Keratinocyte (primary cell): Measurements from ENCODE around the gene PPP2R5C. TPM values are rescaled to one million over a fixed set of nuclear protein-coding genes. Genes with fewer than 3 reads are reported as not detected.

Source experiments
- DNase-seq: peaks from one replicate; pipeline ENCODE4 v3.0.0-alpha.2; 2011; ENCODE audit warnings: low read depth, missing footprints, low spot score
- FAIRE-seq: peaks from 2 replicates; lab custom pipeline; 2011; peaks lifted over from hg19 to GRCh38; lab: Jason Lieb, UNC
- H2AFZ ChIP-seq: 2 replicates; pipeline ENCODE4 v1.6.0; 2012; ENCODE audit warnings: low read length, control low read depth, inconsistent platforms; ENCODE audit not compliant: control insufficient read depth
- H3K27ac ChIP-seq: 2 replicates; pipeline ENCODE4 v1.5.1; 2011; ENCODE audit warnings: low read length; ENCODE audit not compliant: control insufficient read depth, insufficient read depth
- H3K27me3 ChIP-seq: 3 replicates; pipeline ENCODE4 v1.6.0; 2011; ENCODE audit warnings: low read length; ENCODE audit not compliant: control insufficient read depth, insufficient read depth; ENCODE audit errors: extremely low read depth
- H3K36me3 ChIP-seq, 2 experiments: 2 replicates in 1 of 2; 3 replicates in 1 of 2; pipeline ENCODE4 v1.5.1; 2011; ENCODE audit warnings: low read length in 2 of 2, mild to moderate bottlenecking in 1 of 2; ENCODE audit not compliant: control insufficient read depth in 2 of 2, insufficient read depth in 2 of 2; ENCODE audit errors: extremely low read depth in 1 of 2
- H3K4me1 ChIP-seq: 3 replicates; pipeline ENCODE4 v1.5.1; 2011; ENCODE audit warnings: low read length; ENCODE audit not compliant: control insufficient read depth, insufficient read depth; ENCODE audit errors: extremely low read depth
- H3K4me2 ChIP-seq: 3 replicates; pipeline ENCODE4 v1.6.0; 2011; ENCODE audit warnings: low read depth, low read length; ENCODE audit not compliant: control insufficient read depth, insufficient read depth; ENCODE audit errors: extremely low read depth
- H3K4me3 ChIP-seq, 3 experiments: fragments of 200-600 bp in 1 of 3; sonication (generic) in 1 of 3; 2 replicates in 2 of 3; 3 replicates in 1 of 3; pipeline ENCODE4 v1.5.1; 2011 to 2016; ENCODE audit warnings: low read length in 3 of 3, mild to moderate bottlenecking in 3 of 3, control low read depth in 2 of 3, inconsistent platforms in 1 of 3, low read depth in 1 of 3, mixed read lengths in 1 of 3, mixed run types in 1 of 3, moderate library complexity in 1 of 3; ENCODE audit not compliant: control insufficient read depth in 2 of 3, insufficient read depth in 2 of 3; ENCODE audit errors: extremely low read depth in 1 of 3
- H3K79me2 ChIP-seq: 2 replicates; pipeline ENCODE4 v1.6.0; 2012; ENCODE audit warnings: low read length; ENCODE audit not compliant: control insufficient read depth, insufficient read depth
- H3K9ac ChIP-seq: 3 replicates; pipeline ENCODE4 v1.6.0; 2011; ENCODE audit warnings: low read length; ENCODE audit not compliant: control insufficient read depth, insufficient read depth; ENCODE audit errors: extremely low read depth
- H3K9me1 ChIP-seq: 3 replicates; pipeline ENCODE4 v1.6.0; 2011; ENCODE audit warnings: low read length; ENCODE audit not compliant: control insufficient read depth, insufficient read depth; ENCODE audit errors: extremely low read depth
- H3K9me3 ChIP-seq: 2 replicates; pipeline ENCODE4 v1.5.1; 2012; ENCODE audit warnings: low read depth, low read length; ENCODE audit not compliant: control insufficient read depth
- H4K20me1 ChIP-seq: 3 replicates; pipeline ENCODE4 v1.6.0; 2011; ENCODE audit warnings: low read length; ENCODE audit not compliant: control insufficient read depth, insufficient read depth; ENCODE audit errors: extremely low read depth
- CTCF ChIP-seq, 3 experiments: IDR thresholded peaks in 1 of 3; conservative IDR thresholded peaks in 1 of 3; optimal IDR thresholded peaks in 1 of 3; 2 replicates in 2 of 3; 3 replicates in 1 of 3; pipeline versions ENCODE3 to v1.5.1; 2011; ENCODE audit warnings: low read length in 3 of 3, mild to moderate bottlenecking in 3 of 3, moderate library complexity in 2 of 3, control low read depth in 1 of 3, inconsistent platforms in 1 of 3; ENCODE audit not compliant: insufficient read depth in 2 of 3; ENCODE audit errors: extremely low read depth in 1 of 3
- EZH2 ChIP-seq: IDR thresholded peaks from one replicate; pipeline ENCODE4 v1.6.1; 2012; ENCODE audit warnings: inconsistent platforms, mild to moderate bottlenecking, low read length, moderate library complexity
- dilution Hi-C: fragments of 300-500 bp; cut with MboI; formaldehyde crosslinking; loops from one replicate; pipeline ENCODE4 v1.7.0; 2020; ENCODE audit warnings: low sequenced_read_pairs; ENCODE audit not compliant: extremely low pct_ligation_motif_present
- polyA plus RNA-seq, 5 experiments: library from polyadenylated mRNA; depleted of rRNA in 3 of 5; stranded (reverse) in 3 of 5; stranded (forward) in 1 of 5; unstranded in 1 of 5; fragments of >200 nt; gene quantifications; 1 replicate in 1 of 5; 2 replicates in 3 of 5; 3 replicates in 1 of 5; pipeline versions ENCODE4 v1.2.1 to v1.2.3, GENCODE V29; 2011 to 2012; ENCODE audit warnings: missing spikeins in 2 of 5, low read depth in 1 of 5, low replicate concordance in 1 of 5

The PPP2R5C gene
- polyA plus RNA-seq, 1 donor (not counting 4 experiments of a cell fraction or from before 2014, with no cell fraction given), result 105 TPM

DNA sequence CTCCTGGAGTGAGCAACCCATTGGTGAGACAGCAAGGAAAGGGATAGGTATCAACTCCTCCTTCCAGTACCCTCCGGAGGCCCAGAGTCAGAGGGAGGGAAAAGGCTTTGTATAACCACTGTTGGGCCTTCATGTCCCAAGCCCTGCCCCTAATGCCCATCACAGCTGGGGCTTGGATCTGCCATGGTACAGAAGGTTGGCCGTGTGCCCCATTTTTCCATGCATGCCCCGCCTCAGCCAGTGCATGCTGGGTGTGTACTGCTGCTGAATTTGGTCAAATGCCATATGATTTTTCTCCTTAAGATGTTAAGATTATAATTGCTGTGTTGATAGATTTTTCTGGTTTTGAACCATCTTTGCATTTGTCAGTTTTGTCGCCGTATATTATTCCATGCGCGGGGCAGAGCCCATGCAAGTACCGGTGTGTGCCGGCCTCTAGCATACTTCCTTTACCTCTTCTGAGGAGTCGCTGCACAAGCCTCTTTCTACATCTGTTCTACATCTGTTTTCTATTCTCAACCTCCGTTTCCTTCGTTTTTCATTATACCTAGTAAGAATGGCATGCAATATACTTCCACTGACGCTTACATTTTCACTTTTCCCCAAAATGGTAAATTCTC is 26.6 kb downstream of the PPP2R5C start:
- FAIRE-seq (no peak), DNase-seq (no peak)
- TF ChIP-seq CTCF (optimal IDR thresholded peaks at IDR 0.05 in 1 of 3, IDR thresholded peaks at IDR 0.05 in 1 of 3, conservative IDR thresholded peaks at IDR 0.05 in 1 of 3; ENCODE audit: extremely low read depth in 1 of 3, insufficient read depth in 2 of 3, low read length in 3 of 3), result no peak
- peaks cover 6% of the 10 kb centered on the region for H3K4me1 ChIP-seq
- H3K4me2 ChIP-seq, result no peak overlapping the region
- H3K4me3 ChIP-seq, result no peak overlapping the region
- no peaks in the 10 kb centered on the region for H3K9me1 ChIP-seq
- H3K27me3 ChIP-seq, result no peaks in the 10 kb centered on the region
- H3K79me2 ChIP-seq, result no peaks in the 10 kb centered on the region
- H2AFZ ChIP-seq, result no peak overlapping the region
- H3K27ac ChIP-seq, result no peak overlapping the region
- H4K20me1 ChIP-seq, result no peaks in the 10 kb centered on the region
- dilution Hi-C loops, result no loop called here
- no peaks in the 10 kb centered on the region for H3K9me3 ChIP-seq
- H3K36me3 ChIP-seq, result peaks cover 0 to 3% of the 10 kb centered on the region in 2 experiments
- H3K9ac ChIP-seq, result no peak overlapping the region

- dilution Hi-C loops, result no loop called here
- TF ChIP-seq EZH2, result no peak
- H2AFZ ChIP-seq, result no peak overlapping the region
Observed at GRCh38 chr14:101789222-101789621, 27.7 kb downstream of the PPP2R5C start.

GRCh38 chr14:101790232-101790631 is 28.7 kb downstream of the PPP2R5C start:
- Histone ChIP-seq H3K27me3 (no peaks in the 10 kb centered on the region), H3K27ac (no peak overlapping the region), H3K9me3 (peaks cover 2% of the 10 kb centered on the region), H4K20me1 (no peaks in the 10 kb centered on the region), H3K4me1 (peaks cover 6% of the 10 kb centered on the region), H3K9ac (no peak overlapping the region), H3K4me3 (no peak overlapping the region), H3K9me1 (no peaks in the 10 kb centered on the region), H3K4me2 (no peak overlapping the region), H2AFZ (no peak overlapping the region), H3K79me2 (no peaks in the 10 kb centered on the region), H3K36me3 (peaks cover 0 to 1% of the 10 kb centered on the region in 2 experiments)
- no peak for DNase-seq
- FAIRE-seq, result no peak
- dilution Hi-C loops, result no loop called here
- TF ChIP-seq EZH2, result no peak
- no peak for TF ChIP-seq CTCF (optimal IDR thresholded peaks at IDR 0.05 in 1 of 3, IDR thresholded peaks at IDR 0.05 in 1 of 3, conservative IDR thresholded peaks at IDR 0.05 in 1 of 3; ENCODE audit: extremely low read depth in 1 of 3, insufficient read depth in 2 of 3, low read length in 3 of 3)

More at GRCh38 chr14:101789222-101789621, 27.7 kb downstream of the PPP2R5C start:
- no peak for DNase-seq
- Histone ChIP-seq H3K79me2 (no peaks in the 10 kb centered on the region), H3K27ac (no peak overlapping the region), H3K4me3 (no peak overlapping the region), H3K4me2 (no peak overlapping the region), H3K9me3 (peaks cover 2% of the 10 kb centered on the region), H3K9ac (no peak overlapping the region), H3K9me1 (no peaks in the 10 kb centered on the region), H3K27me3 (no peaks in the 10 kb centered on the region), H3K36me3 (peaks cover 0 to 4% of the 10 kb centered on the region in 2 experiments), H3K4me1 (peaks cover 6% of the 10 kb centered on the region), H4K20me1 (no peaks in the 10 kb centered on the region)
- no peak for FAIRE-seq
